Testis (tissue), 2 donors: Measurements from ENCODE around the gene FGGY.

ENCODE experiments used
- POLR2A ChIP-seq: fragments of 450-650 bp; IDR thresholded peaks from one replicate; pipeline ENCODE4 v1.6.1; 2017; ENCODE audit warnings: antibody characterized with exemption, mild to moderate bottlenecking, moderate library complexity
- TF ChIP-seq, protein P1 (sequence below), 3 experiments: fragments of 450-650 bp in 2 of 3; fragments of 200-600 bp in 1 of 3; sonication (generic) in 1 of 3; IDR thresholded peaks; one replicate each; pipeline ENCODE4 v1.5.1; 2016 to 2019; ENCODE audit warnings: antibody characterized with exemption in 3 of 3, mild to moderate bottlenecking in 2 of 3, moderate library complexity in 1 of 3

- TF ChIP-seq, protein P1, sequence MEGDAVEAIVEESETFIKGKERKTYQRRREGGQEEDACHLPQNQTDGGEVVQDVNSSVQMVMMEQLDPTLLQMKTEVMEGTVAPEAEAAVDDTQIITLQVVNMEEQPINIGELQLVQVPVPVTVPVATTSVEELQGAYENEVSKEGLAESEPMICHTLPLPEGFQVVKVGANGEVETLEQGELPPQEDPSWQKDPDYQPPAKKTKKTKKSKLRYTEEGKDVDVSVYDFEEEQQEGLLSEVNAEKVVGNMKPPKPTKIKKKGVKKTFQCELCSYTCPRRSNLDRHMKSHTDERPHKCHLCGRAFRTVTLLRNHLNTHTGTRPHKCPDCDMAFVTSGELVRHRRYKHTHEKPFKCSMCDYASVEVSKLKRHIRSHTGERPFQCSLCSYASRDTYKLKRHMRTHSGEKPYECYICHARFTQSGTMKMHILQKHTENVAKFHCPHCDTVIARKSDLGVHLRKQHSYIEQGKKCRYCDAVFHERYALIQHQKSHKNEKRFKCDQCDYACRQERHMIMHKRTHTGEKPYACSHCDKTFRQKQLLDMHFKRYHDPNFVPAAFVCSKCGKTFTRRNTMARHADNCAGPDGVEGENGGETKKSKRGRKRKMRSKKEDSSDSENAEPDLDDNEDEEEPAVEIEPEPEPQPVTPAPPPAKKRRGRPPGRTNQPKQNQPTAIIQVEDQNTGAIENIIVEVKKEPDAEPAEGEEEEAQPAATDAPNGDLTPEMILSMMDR (IDR thresholded peaks at IDR 0.05) = no peak
- TF ChIP-seq POLR2A = no peak
Observed at GRCh38 chr1:59738591-59739015, 441.7 kb downstream of the FGGY start.
